ENCODE data around the gene SLC2A9. TPM values are rescaled to one million over a fixed set of nuclear protein-coding genes. Genes with fewer than 3 reads are reported as not detected.

SLC2A9 gene
- total RNA-seq (2.3 and 2.8 TPM in 2 replicates), polyA plus RNA-seq (1.8 and 3.9 TPM in 2 replicates), polyA minus RNA-seq (ENCODE audit: low replicate concordance) (2.8 and 14.6 TPM in 2 replicates)
- 2.3 and 3.6 TPM in 2 replicates for polyA plus RNA-seq (2012)

GRCh38 chr4:10020871-10021652 lies at the start of gene SLC2A9:
TSS of gene SLC2A9 (minus strand) at chr4:10021497. CDS start at chr4:10021429, 68 bp downstream.
- H3K79me2 ChIP-seq (ENCODE audit: control insufficient read depth, insufficient read depth, low read length) = no peaks in the 10 kb centered on the region
- H3K27ac ChIP-seq (ENCODE audit: insufficient read depth, low read length) = no peak within 1 kb of the TSS
- H3K4me3 ChIP-seq (replicated peaks in 1 of 4; ENCODE audit: control extremely low read depth in 1 of 4, insufficient read depth in 1 of 4, low read depth in 3 of 4, low read length in 4 of 4) = no peak within 1 kb of the TSS
- no peaks in the 10 kb centered on the region for H3K27me3 ChIP-seq (ENCODE audit: control insufficient read depth, insufficient read depth, low read length)
- H3K36me3 ChIP-seq (ENCODE audit: control insufficient read depth, insufficient read depth, low read length) = no peaks in the 10 kb centered on the region
- no peak within 1 kb of the TSS for H3K4me2 ChIP-seq (ENCODE audit: extremely low read depth, insufficient read depth, low read length)
- peaks cover 4% of the 10 kb centered on the region for H3K4me1 ChIP-seq (ENCODE audit: control insufficient read depth, extremely low read depth, insufficient read depth, low read length)
- H2AFZ ChIP-seq (ENCODE audit: low read length) = no peak within 1 kb of the TSS
- no peaks in the 10 kb centered on the region for H3K9me3 ChIP-seq (ENCODE audit: control insufficient read depth, insufficient read depth, low read depth, low read length)
- H3K9ac ChIP-seq (ENCODE audit: insufficient read depth, low read length) = no peak within 1 kb of the TSS
- DNase-seq (ENCODE audit: low read depth in 2 of 2) = no peak
- no peak for TF ChIP-seq EZH2 (IDR thresholded peaks at IDR 0.05; ENCODE audit: low read length, missing control alignments)
- no peak for TF ChIP-seq CTCF (conservative IDR thresholded peaks at IDR 0.05 in 1 of 2, IDR thresholded peaks at IDR 0.05 in 1 of 2; ENCODE audit: low read depth in 1 of 2, low read length in 2 of 2)
- H4K20me1 ChIP-seq (ENCODE audit: control insufficient read depth, extremely low read depth, insufficient read depth, low read length) = no peaks in the 10 kb centered on the region

- H3K27me3 ChIP-seq (ENCODE audit: control insufficient read depth, insufficient read depth, low read length) = no peaks in the 10 kb centered on the region
- TF ChIP-seq EZH2 (IDR thresholded peaks at IDR 0.05; ENCODE audit: low read length, missing control alignments) = no peak
- TF ChIP-seq CTCF (conservative IDR thresholded peaks at IDR 0.05 in 1 of 2, IDR thresholded peaks at IDR 0.05 in 1 of 2; ENCODE audit: low read depth in 1 of 2, low read length in 2 of 2) = no peak
- H3K9ac ChIP-seq (ENCODE audit: insufficient read depth, low read length) = no peak overlapping the region
- H4K20me1 ChIP-seq (ENCODE audit: control insufficient read depth, extremely low read depth, insufficient read depth, low read length) = no peaks in the 10 kb centered on the region
- peaks cover 35% of the 10 kb centered on the region for H3K36me3 ChIP-seq (ENCODE audit: control insufficient read depth, insufficient read depth, low read length)
- H3K27ac ChIP-seq (ENCODE audit: insufficient read depth, low read length) = no peak overlapping the region
- H3K4me2 ChIP-seq (ENCODE audit: extremely low read depth, insufficient read depth, low read length) = no peak overlapping the region
- no peaks in the 10 kb centered on the region for H3K79me2 ChIP-seq (ENCODE audit: control insufficient read depth, insufficient read depth, low read length)
- H3K9me3 ChIP-seq (ENCODE audit: control insufficient read depth, insufficient read depth, low read depth, low read length) = no peaks in the 10 kb centered on the region
- no peak for DNase-seq (ENCODE audit: low read depth in 2 of 2)
- no peak overlapping the region for H3K4me3 ChIP-seq (replicated peaks in 1 of 4; ENCODE audit: control extremely low read depth in 1 of 4, insufficient read depth in 1 of 4, low read depth in 3 of 4, low read length in 4 of 4)
- no peaks in the 10 kb centered on the region for H3K4me1 ChIP-seq (ENCODE audit: control insufficient read depth, extremely low read depth, insufficient read depth, low read length)
- no peak overlapping the region for H2AFZ ChIP-seq (ENCODE audit: low read length)
These were observed 47.9 kb upstream of the SLC2A9 start for GRCh38 chr4:10069075-10069642.
